Activated CD4-positive, CD25-positive, alpha-beta regulatory T cell treated with anti-CD3 and anti-CD28 coated beads, Interleukin-2, amount 50 U/mL, for 72 hours (primary cell): ENCODE data around the gene UFSP1.
A peak's percentile ranks its signal among the peaks of the same experiment; 100 is the strongest.
"Not testable (repeated sequence)": the region's sequence is repeated elsewhere in the genome, so short reads cannot be mapped to it uniquely, and the experiment has no call there.

ENCODE experiments used
- DNase-seq: peaks from one replicate; pipeline ENCODE4 v3.0.0; 2021

The UFSP1 gene

GRCh38 chr7:100854899-100855298 is 34.6 kb downstream of the UFSP1 start:
- not testable (repeated sequence) for DNase-seq

- no peak for DNase-seq
These were observed 35.2 kb downstream of the UFSP1 start for GRCh38 chr7:100854146-100854895.

GRCh38 chr7:100852048-100852872 is 37.3 kb downstream of the UFSP1 start, which contains the start of gene SLC12A9:
TSS of gene SLC12A9 (plus strand) at chr7:100852713. CDS start at chr7:100854198, 1,485 bp downstream.
- peak; percentile 88 for DNase-seq

- DNase-seq, result no peak
These were observed 42.2 kb downstream of the UFSP1 start for GRCh38 chr7:100847360-100847759.

- DNase-seq, result no peak
These were observed 48.9 kb downstream of the UFSP1 start for GRCh38 chr7:100840470-100841100.

GRCh38 chr7:100839361-100839760 is 50.2 kb downstream of the UFSP1 start:
- no peak for DNase-seq
